Activated naive CD8-positive, alpha-beta T cell (primary cell): Measurements from ENCODE around the gene BBOX1.

Experiments
- H3K27ac Mint-ChIP-seq: one replicate; pipeline ENCODE4 v1.8.0; 2021; ENCODE audit warnings: mixed read lengths
- H3K27me3 Mint-ChIP-seq: one replicate; pipeline ENCODE4 v1.8.0; 2021; ENCODE audit warnings: mixed read lengths
- H3K36me3 Mint-ChIP-seq: one replicate; pipeline ENCODE4 v1.8.0; 2021; ENCODE audit warnings: mixed read lengths
- H3K4me1 Mint-ChIP-seq: one replicate; pipeline ENCODE4 v1.8.0; 2021; ENCODE audit warnings: low read depth, mixed read lengths
- H3K4me3 Mint-ChIP-seq: one replicate; pipeline ENCODE4 v1.8.0; 2021; ENCODE audit warnings: mild to moderate bottlenecking, mixed read lengths
- H3K9me3 Mint-ChIP-seq: one replicate; pipeline ENCODE4 v1.8.0; 2021; ENCODE audit warnings: low read depth, mixed read lengths

Gene BBOX1

DNA sequence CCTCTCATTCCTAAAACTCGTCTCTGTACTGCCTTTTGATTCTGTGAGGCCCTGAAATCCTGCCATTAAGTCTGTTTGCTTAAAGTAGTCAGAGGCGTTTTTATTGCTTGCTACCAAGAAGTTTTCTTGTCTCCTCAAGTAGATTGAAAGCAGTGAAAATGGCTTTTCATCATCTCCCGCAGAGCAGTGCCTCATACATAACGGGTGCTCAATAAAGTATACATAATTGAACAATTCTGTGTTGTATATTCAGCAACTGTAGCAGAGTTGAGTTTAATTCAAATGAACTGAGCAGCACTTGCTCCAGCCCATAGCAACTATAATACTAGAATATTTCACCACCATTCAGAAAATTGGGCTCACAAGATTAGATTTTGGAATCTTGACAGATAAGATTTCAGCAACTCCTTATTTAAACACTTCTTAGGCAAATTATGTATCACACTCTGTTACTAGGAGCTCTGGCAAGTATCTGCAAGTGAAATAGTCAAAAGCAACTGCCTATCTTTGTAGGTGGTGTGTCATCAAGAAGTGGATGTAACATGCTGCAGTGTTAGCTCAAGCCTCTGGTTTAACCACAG is 26.7 kb upstream of the BBOX1 start:
- H3K27me3 Mint-ChIP-seq = no peaks in the 10 kb centered on the region

DNA sequence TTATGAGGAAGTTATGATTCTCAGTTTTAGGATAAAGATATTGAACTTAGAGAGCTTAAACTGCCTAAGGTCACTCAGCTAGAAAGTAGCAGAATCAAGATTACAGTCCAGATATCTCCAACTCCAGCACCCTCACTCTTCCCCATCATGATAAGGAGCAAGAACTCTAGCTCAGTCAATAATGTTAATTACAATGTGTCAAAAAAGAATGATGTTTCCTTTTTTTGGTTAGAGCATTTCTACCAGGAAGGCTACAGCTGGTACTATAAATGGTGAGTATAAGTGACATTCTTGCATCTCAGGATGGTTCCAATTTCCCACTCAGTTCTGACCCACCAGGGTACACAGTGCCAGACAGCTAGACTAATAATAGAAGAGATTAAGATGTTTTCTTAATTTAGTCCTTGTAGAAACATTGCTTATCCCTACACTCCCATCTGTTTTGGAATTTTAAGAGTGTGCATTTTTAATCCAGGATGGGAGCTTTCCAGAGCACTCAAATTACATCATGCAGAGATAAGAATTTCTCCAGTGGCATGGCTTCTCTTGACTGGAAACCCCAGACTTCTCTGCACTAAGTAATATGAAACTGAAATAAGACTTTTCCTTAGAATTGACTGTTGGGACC is 21.6 kb upstream of the BBOX1 start:
- H3K27ac Mint-ChIP-seq = no peak overlapping the region
- H3K4me3 Mint-ChIP-seq = no peak overlapping the region
- H3K9me3 Mint-ChIP-seq = no peaks in the 10 kb centered on the region
- H3K4me1 Mint-ChIP-seq = no peaks in the 10 kb centered on the region
- no peaks in the 10 kb centered on the region for H3K36me3 Mint-ChIP-seq
- H3K27me3 Mint-ChIP-seq = no peaks in the 10 kb centered on the region

More for the DNA sequence above, 26.7 kb upstream of the BBOX1 start:
- Mint-ChIP-seq H3K9me3 (peaks cover 4% of the 10 kb centered on the region), H3K4me1 (no peaks in the 10 kb centered on the region), H3K36me3 (no peaks in the 10 kb centered on the region), H3K27ac (no peak overlapping the region), H3K4me3 (no peak overlapping the region)

DNA sequence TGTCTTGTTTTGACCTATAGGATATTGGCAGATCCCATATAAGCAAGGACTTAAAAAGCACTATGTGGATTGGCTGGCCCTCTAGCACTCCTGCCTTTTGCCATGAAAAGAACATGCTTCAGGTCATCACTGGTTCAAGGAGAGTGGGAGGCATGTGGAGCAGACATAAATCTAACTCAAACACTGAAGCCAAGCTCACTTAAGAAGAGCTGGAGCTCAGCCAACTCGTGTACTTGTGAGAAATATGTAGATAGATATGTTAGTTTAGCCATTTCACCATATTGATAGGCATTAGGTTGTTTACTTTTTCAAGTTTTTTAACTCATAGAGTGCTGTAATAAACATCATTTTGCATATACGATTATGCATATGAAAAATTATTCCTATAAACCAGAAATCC is 19.9 kb upstream of the BBOX1 start:
- no peaks in the 10 kb centered on the region for H3K9me3 Mint-ChIP-seq
- no peak overlapping the region for H3K4me3 Mint-ChIP-seq
- no peaks in the 10 kb centered on the region for H3K36me3 Mint-ChIP-seq
- no peaks in the 10 kb centered on the region for H3K27me3 Mint-ChIP-seq
- H3K4me1 Mint-ChIP-seq = no peaks in the 10 kb centered on the region
- H3K27ac Mint-ChIP-seq = no peak overlapping the region

DNA sequence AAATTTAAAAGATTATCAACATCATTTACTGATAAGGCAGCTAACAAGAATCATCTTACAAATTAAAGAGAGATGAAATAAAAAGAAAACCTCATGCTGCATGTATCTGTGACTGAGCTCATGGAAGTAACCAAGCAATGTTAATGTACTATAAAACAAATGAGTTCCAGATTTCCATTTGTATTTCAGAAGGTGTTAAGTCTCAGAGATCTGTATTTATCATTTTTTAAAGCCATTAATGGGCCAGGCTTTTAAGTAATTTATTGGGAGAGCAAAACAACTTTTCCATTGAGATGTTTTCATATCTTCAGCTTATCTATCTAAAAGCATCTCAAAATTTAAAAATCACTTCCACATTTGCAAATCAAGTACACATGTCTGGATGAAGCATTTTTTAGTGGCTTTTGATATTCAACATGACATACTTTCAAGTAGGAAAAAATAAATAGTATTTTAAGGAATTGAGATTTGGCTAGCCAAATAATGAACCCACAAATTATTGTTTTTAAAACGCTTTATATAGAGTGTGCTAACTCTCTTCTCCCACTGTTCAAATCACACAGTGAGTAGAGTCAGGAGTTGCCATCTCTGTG is 17.9 kb upstream of the BBOX1 start:
- H3K27me3 Mint-ChIP-seq = no peaks in the 10 kb centered on the region
- no peak overlapping the region for H3K4me3 Mint-ChIP-seq
- no peaks in the 10 kb centered on the region for H3K9me3 Mint-ChIP-seq
- H3K36me3 Mint-ChIP-seq = no peaks in the 10 kb centered on the region
- no peaks in the 10 kb centered on the region for H3K4me1 Mint-ChIP-seq
- no peak overlapping the region for H3K27ac Mint-ChIP-seq

DNA sequence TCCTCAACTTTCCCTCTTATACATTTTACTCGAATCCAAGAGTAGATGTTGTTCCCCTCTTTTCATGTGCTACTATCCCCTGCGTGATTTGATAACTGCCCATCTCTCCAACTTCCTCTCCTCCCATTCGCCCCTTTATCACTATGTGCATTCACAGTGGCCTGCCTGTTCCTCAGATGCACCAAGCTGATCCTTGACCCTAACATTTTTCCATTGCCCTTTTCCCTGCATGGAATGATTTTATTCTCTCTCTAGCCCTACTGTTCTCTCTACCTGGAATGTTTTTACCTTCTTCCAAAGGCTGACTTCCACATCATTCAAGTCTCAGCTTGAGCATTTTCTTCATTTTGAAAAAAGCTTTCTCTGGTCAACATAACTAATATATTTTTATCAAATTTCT is 15.8 kb upstream of the BBOX1 start:
- Mint-ChIP-seq H3K27me3 (no peaks in the 10 kb centered on the region), H3K9me3 (no peaks in the 10 kb centered on the region), H3K36me3 (no peaks in the 10 kb centered on the region), H3K4me3 (no peak overlapping the region), H3K27ac (no peak overlapping the region), H3K4me1 (no peaks in the 10 kb centered on the region)

DNA sequence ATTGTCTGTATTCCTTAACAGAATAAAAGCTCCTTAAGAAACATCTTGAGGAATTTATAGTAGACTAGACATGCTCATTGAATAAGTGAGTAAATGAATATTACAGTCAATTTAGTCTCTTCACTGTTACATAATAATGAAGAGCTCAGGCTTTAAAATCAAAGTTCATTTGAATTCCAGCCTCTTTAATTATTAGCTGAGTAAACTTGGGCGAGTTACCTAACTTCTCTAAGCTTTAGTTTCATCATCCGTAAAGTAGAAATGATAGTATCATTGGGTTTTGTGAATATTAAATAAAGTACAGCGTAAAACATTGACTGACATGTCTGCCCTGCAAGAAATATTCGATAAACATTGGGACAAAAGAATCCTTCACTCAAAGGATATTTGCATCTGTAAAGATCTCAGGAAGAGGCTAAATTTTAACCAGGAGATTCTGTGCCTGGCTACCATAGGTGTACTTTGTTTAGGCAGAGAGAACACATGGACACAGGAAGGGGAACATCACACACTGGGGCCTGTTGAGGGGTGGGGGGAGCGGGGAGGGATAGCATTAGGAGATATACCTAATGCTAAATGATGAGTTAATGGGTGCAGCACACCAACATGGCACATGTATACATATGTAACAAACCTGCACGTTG is 15.2 kb upstream of the BBOX1 start:
- no peak overlapping the region for H3K4me3 Mint-ChIP-seq
- no peaks in the 10 kb centered on the region for H3K9me3 Mint-ChIP-seq
- H3K27me3 Mint-ChIP-seq = no peaks in the 10 kb centered on the region
- H3K36me3 Mint-ChIP-seq = no peaks in the 10 kb centered on the region
- no peak overlapping the region for H3K27ac Mint-ChIP-seq
- H3K4me1 Mint-ChIP-seq = no peaks in the 10 kb centered on the region

DNA sequence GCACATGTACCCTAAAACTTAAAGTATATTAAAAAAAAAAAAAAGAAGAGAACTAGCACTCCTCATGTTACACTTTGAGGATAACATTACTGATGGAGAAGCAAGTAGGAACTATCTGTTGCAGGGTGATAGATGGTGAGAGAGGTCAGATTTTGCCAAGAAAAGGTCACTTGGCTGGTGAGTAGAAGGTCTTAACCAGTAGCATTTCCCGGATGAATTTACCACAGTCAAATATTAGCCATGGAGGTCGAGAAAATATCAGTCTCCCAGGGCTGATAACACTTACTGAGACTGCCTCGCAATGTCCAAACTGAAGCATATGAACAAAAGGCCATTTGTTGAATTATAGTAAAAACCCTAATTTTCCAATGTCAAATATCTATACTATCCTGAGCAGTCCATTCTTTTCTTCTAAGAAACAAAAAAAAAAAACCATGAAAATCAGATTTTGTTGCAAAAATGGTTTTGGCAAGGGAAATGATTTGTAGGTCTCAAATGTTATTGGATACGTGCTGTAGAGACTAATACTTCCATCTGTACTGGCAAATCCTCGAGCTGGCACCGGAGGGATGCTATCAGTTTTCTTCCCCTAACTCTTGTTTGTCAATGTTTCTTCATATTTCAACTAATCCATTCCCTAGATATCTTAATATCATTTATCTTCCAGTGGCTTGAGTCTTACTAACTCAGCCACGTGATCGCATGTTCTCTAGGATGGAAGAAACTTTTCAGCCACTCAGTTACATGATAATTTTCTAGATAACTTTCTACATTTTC is 14.5 kb upstream of the BBOX1 start:
- H3K9me3 Mint-ChIP-seq = no peaks in the 10 kb centered on the region

DNA sequence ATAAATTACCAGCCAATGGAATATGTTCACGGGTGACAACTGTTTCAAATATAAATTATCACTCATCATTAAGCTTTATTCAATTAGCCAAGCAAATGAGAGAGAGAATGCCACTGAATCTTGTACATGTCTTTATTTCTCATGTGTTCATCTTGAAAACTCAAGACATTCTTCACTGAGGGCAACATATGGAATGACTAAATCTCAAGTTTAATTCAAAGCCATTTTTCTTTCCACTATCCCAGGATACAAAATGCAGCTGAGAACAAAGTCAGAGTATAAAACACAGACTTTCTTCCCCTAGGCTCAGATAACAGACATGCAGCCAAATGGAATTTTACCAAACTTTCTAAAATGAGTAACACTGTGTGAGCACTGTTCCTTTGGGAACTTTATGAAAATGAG is 12.1 kb upstream of the BBOX1 start:
- Mint-ChIP-seq H3K4me3 (no peak overlapping the region), H3K27me3 (no peaks in the 10 kb centered on the region), H3K4me1 (no peaks in the 10 kb centered on the region), H3K9me3 (no peaks in the 10 kb centered on the region), H3K36me3 (no peaks in the 10 kb centered on the region), H3K27ac (no peak overlapping the region)

More for the DNA sequence above, 14.5 kb upstream of the BBOX1 start:
- H3K4me3 Mint-ChIP-seq = no peak overlapping the region
- H3K36me3 Mint-ChIP-seq = no peaks in the 10 kb centered on the region
- H3K27ac Mint-ChIP-seq = no peak overlapping the region
- no peaks in the 10 kb centered on the region for H3K4me1 Mint-ChIP-seq
- H3K27me3 Mint-ChIP-seq = no peaks in the 10 kb centered on the region

DNA sequence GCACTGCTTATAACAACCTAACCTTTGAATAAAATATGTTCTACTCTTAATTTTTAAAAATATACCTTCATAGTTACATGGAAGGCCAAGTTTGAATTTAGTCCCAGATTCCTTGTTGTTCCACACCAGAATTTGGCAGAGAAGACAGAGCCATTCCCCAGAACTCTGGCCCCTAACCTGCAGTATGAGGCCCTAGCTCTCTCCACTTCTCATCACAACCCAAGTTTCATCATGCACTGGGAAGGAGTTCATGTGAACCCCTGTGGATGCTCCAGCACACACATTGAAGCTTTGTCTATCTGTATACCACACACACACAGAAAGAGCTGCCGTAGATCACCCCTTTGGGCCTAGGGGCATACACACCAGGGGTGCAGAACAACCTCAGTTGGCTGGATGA is 10.6 kb upstream of the BBOX1 start:
- Mint-ChIP-seq H3K36me3 (no peaks in the 10 kb centered on the region), H3K4me1 (no peaks in the 10 kb centered on the region), H3K9me3 (no peaks in the 10 kb centered on the region), H3K27ac (no peak overlapping the region), H3K27me3 (no peaks in the 10 kb centered on the region), H3K4me3 (no peak overlapping the region)

DNA sequence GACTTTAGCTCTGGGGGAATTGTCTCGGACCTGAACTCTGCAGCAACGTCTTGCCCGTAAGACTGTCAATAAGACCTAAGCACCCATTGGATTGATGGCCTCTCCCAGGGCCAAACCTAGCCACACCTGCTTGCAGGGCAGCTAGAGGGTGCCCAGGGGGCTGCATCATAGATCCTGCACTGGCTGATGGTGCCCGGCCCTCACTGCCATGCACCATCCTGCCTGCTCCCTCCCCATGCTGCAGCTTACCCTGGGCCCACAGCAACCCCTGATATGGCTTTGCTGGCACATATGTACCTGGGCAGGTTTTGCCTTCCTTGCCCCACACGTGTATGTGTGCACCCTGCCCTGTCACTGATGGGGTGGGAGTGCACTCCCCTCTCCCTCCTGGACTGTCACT is 8.9 kb upstream of the BBOX1 start:
- Mint-ChIP-seq H3K36me3 (no peaks in the 10 kb centered on the region), H3K4me3 (no peak overlapping the region), H3K9me3 (no peaks in the 10 kb centered on the region), H3K27ac (no peak overlapping the region), H3K4me1 (no peaks in the 10 kb centered on the region), H3K27me3 (no peaks in the 10 kb centered on the region)

DNA sequence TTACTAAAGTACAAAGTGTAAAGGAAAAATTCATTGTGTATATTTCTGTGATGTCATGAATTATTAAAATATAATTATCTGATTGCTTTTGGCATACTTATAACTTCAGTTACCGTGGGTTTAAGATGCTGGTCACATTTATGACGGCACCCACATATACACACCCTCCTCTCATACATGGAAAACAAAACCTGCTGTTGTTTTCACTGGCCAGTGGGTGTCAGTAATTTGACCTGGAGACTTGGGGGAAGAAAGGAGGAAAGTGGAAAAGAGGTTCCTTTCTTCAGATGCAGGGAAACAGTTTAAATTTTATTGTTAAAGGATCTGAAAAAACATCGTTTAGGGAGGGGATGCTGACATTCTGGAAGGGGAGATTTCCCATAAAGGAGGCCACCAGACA is 742 bp upstream of the BBOX1 start:
- Mint-ChIP-seq H3K27ac (no peak overlapping the region), H3K27me3 (no peaks in the 10 kb centered on the region), H3K4me1 (no peaks in the 10 kb centered on the region), H3K4me3 (no peak overlapping the region), H3K36me3 (no peaks in the 10 kb centered on the region), H3K9me3 (peaks cover 8% of the 10 kb centered on the region)

DNA sequence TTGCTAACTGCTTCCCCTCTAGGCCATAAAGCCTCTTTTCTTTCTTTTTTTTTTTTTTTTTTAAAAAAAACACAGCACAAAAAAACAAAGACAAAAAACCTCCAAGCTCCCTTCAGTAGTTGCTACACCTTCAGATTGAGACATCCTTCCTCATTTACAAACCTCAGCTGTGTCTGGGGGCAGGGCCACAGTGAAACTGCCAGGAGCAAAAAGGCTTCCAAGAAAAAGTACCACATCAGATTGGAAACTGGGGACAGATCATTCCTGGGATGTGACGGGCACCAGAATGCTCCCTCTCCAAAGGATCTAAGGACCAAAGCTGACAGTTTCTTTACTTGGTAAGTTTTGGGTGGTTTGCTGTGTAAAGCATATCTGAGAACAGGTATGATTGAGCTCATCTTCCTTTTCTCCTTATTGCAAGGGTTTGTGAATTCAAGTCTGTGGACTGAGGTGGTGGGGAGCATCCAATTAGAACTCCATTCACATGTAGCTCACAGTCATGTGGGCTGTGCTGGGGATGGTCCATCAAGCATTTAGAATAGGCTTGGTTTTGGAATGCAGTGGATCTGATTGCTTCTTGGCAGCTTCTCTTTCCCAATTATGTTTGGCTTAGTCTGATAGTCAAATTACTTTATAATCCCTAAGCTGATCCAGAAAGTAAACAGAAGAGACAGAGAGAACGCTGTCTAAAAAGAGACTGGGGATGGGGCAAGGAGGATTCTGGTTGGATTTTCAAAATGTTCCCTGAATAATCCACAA is 705 bp downstream of the BBOX1 start:
- H3K4me3 Mint-ChIP-seq = no peak overlapping the region
- H3K27me3 Mint-ChIP-seq = no peaks in the 10 kb centered on the region
- H3K27ac Mint-ChIP-seq = no peak overlapping the region
- no peaks in the 10 kb centered on the region for H3K4me1 Mint-ChIP-seq
- H3K36me3 Mint-ChIP-seq = no peaks in the 10 kb centered on the region
- H3K9me3 Mint-ChIP-seq = peaks cover 14% of the 10 kb centered on the region

DNA sequence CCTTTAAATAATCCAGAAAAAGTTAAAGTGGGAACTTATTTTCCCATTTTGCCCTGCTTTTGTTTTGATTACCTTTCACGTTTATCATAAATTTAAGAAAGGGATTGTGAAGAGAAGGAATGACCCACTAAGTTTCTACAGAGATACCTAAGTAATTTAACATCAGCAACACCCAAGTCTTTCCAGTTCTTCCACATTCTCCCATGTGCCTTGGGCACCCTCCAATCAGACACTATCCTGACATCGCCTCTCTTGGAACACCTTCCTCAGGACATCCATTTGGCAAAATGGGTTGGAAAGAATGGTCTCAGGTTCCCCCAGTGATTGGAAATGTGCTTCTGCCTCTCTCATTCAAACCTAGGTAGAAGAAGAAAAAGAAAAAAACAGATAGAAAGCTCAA is 6.3 kb downstream of the BBOX1 start:
- Mint-ChIP-seq H3K4me3 (no peak overlapping the region), H3K27me3 (no peaks in the 10 kb centered on the region)

DNA sequence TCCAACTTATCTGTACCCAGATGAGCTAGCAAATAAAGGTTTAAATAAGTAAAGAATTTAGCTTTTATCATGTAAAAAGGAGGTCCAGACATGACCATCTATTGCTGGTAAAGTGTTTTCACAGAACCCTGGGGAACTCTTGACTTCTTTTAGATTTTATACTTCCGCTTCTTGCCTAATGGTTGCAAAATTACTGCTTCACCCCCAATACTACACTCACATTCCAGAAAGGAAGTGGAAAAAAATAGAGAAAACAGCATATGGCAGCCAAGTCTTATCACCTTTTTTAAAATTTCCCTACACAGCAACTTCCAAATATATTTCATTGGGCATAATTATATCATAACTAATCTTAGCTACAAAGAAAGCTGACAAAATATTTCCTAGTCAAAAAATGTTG is 12.1 kb downstream of the BBOX1 start:
- H3K4me1 Mint-ChIP-seq = no peaks in the 10 kb centered on the region
- H3K36me3 Mint-ChIP-seq = no peaks in the 10 kb centered on the region
- H3K4me3 Mint-ChIP-seq = no peak overlapping the region
- no peaks in the 10 kb centered on the region for H3K27me3 Mint-ChIP-seq
- H3K27ac Mint-ChIP-seq = no peak overlapping the region
- H3K9me3 Mint-ChIP-seq = peaks cover 4% of the 10 kb centered on the region

More for the DNA sequence above, 6.3 kb downstream of the BBOX1 start:
- peaks cover 20% of the 10 kb centered on the region for H3K9me3 Mint-ChIP-seq
- no peak overlapping the region for H3K27ac Mint-ChIP-seq
- H3K4me1 Mint-ChIP-seq = no peaks in the 10 kb centered on the region
- H3K36me3 Mint-ChIP-seq = no peaks in the 10 kb centered on the region
